GM19043 (cell line): Measurements from ENCODE around the gene CTAGE9.
"Not testable (repeated sequence)": the region's sequence is repeated elsewhere in the genome, so short reads cannot be mapped to it uniquely, and the experiment has no call there.

ENCODE experiments used
- ATAC-seq: cut with Tn5 transposase; IDR thresholded peaks from one replicate; pipeline ENCODE4 v1.9.1; 2021; ENCODE audit warnings: low read depth; ENCODE audit not compliant: unreplicated experiment

The CTAGE9 gene

DNA sequence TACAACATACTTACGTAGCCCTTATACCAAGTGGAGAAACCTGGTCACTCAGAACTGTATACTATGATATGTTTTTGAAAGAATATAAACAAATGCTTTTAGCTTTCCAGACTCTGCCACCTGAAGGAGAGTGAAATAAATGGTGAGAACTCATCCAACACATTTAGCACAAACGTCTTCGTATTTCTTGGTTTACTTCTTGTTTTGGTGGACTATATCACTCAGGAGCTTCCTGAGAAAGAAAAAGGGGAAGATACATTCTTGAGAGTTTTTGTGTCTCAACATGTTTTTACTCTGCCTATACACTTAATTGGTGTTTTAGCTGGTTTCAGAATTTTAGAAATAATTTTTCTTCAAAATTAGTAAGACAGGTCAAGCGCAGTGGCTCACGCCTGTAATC is 19.4 kb upstream of the CTAGE9 start:
- ATAC-seq = no peak

DNA sequence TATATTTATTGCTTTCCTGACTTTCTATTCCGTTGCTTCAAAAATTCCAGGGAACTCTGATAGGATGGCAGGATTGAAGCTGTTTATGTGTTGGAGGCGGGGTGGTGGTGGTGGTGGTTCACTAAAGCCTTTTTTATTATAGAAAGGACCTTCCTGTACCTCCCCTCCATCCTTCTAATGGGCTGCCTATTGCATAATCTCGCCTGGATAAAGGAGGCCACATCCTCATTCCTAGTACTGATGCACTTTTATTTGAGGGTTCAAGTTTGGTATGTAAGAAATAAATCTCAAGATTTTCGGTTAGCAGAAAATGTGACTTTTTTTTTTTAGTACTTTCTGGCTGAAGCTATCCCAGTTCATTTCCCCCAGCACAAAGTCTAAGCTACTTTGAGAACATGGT is 18.7 kb upstream of the CTAGE9 start:
- ATAC-seq = no peak

DNA sequence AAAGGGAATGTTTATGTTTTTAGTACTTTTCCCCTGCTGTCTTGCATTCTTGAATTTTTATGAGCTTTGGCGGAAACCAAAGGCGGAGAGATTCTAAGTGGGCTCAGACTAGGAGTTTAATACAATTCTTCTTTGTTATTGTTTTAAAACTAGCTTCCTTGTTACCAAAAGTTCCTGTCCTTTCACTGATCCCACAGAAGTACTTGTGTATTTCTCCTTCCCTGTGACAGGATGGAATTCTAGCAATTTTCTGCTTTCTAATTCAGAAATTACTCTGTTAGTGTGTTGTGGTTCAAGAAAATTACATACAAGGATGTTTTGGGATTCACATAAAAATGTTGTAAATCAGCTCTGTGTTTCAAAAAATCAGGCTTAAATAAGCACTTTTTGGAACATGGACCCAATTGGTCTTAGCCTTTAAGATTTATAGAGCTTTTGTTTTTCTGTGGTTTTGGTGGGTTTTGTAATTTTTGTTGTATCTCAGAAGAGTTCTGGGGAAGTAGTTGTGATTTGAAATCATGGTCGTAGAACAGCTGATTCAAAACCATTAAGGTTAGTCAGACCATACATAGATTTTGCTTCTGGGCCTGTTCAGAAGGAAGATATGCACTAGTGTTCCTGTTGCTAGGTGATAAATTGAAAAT is 17.6 kb upstream of the CTAGE9 start:
- no peak for ATAC-seq

DNA sequence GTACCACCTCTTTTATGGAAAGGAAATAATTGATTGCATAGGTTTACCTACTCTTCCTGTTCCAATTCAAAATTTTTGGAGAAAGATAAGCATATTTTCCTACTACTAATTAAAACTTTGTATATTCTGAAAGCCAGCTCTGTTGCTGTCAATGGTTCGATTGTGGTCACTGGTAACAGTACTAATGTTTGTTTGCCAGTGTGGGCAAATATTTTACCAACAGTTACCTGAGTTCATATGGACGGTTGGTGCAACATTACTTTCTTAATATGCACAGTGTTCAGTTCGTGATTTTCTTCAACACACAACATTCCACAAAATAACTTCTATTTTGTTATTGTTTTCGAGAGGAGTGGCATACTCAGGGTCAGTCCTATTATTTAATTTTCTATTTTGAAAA is 17.1 kb upstream of the CTAGE9 start:
- no peak for ATAC-seq

DNA sequence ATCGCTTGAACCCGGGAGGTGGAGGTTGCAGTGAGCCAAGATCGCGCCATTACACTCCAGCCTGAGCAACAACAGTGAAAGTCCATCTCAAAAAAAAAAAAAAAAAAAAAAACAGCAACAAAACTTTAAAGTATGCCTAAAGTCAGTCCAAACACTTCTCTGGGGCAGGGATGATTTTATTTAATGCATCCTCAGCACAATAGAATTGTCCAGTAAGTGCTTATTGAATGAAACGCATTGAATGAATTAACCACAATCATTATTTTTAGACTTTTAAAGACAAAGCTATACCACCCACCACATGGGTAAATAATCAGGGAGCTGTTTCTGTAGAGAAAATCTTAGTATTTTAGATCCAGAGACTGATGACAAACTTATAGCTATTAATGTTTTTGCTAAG is 16.6 kb upstream of the CTAGE9 start:
- ATAC-seq = no peak

DNA sequence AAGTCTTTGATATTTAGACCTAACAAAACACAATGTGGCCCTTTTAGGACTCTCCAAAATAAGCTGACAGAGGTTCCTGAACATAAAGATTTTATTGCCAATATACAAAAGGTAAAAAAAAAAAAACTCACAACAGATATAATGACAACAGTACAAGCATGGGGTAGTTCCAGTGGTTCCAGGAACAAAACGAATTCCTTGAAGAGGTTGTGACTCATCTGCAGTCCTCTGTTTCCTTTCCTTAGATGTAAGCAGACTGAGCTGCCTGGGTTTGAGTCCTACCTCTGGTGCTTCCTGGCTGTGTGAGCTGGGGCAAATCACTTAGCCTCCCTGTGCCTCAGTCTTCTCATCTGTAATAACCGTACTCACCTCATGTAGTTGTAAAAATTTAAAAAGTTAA is 13.3 kb upstream of the CTAGE9 start:
- no peak for ATAC-seq

DNA sequence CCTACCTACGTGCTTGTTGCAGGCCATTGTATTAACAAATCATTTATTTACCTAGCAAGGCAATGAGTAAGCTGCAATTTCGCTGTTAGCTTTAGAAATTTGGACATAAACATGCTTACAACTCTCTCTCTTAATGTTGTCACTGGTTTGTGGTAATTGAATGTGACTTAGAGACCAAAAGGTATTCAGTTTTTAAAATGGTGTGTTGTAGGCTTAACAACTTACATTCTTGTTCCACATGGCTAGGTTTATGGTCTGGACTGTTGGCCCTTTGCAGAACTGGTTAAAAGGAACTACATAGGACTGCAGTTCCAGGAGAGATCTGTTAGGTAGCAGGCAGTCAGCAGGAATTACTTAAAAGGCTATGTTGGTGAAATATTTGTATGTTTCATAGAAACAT is 10.3 kb upstream of the CTAGE9 start:
- ATAC-seq = no peak

DNA sequence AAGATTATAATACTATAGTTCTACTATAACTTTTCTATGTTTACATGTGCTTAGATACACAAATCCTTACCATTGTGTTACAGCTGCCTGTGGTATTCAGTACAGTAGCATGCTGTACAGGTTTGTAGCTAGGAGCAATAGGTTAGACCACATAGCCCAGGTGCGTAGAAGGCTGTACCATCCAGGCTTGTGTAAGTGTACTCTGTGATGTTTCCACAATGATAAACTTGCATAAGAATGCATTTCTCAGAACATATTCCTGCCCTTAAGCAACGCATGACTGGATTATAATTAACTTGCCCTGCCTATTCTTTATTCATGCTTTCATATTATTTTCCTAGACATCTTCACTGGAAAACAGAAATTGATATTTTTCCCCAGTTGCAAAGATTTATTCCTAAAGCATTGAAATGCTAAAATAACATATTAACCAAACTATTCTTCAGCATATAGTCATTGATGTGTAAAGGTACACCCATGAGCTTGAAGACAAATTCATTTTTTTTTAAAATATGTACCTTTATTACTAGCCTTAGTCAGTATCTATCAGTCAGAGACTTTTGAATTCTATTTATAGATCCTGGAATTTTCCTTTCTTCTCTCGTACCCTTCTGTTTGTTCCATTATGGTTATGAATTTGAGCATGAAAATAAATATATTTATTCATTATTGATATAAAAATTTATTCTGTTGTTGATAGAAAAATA is 7.2 kb upstream of the CTAGE9 start:
- ATAC-seq = no peak

DNA sequence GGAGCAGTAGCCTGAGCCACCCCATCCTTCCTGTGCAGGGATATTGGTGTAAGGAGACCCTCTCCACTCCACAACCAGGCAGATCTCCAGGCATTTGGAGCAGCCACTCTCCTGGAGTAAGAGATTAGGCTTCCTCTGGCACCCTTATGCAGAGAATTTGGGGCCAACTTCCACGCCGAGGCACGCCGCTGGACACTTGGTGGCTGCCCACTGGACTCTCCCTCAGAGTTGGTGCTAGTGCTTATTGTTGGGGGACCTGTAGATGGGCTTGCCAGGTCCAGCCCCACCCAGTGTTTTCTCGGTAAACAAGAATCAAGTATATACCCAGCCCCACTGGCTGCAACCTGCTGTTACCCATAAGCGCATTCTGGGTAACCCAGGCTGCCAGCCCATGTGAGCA is 4.8 kb upstream of the CTAGE9 start:
- not testable (repeated sequence) for ATAC-seq

DNA sequence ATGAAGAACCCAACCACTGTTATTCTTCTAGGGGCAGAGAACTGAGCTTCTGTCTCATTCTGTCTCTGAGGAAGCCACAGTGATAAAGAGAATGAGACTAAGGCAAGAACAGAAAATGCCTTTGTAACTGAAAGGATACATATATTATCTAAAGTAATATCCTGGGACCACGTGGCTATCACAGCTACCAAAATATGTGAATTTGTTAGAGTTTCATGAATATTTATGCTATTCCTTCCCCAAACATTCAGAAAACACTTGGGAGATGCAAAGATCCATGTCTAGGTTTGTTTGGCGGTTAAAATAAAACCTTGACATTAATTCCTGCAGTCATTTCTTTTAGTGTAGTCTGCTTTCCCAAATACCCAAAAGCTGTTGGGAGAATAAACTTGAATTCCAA is 6.9 kb downstream of the CTAGE9 start:
- ATAC-seq = not testable (repeated sequence)

DNA sequence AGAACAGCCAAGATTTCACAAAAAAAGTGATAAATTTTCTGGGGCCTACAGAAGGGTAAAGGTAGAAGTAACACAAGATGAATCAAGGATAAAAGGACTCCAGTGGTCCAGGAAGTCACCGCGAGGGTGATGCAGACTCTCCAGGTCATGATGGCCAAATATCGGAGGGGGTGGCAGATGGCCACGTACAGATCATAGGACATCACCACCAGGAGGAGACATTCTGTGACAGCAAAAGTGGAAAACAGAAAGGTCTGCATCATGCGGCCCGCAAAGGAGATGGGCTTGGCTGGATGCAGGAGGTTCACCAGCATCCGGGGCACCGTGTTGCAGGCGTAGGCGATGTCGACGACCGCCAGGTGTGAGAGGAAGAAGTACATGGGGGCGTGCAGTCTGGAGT is 10.0 kb downstream of the CTAGE9 start:
- ATAC-seq = not testable (repeated sequence)

DNA sequence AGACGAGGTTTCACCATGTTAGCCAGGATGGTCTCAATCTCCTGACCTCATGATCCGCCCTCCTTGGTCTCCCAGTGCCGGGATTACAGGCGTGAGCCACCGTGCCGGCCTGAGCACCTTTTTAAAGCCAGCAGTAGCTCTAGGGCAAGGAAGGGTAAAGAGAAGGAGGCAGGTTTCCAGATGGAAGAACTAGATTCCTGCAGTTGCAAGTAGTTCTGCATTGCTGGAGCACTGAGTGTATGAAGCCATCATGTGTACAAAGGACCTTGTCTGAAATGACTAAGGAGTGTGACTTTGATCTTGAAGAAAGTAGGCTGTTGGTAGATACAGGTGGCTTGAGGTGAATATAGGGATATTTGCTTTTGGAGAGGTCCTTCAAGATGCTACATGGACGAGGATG is 13.9 kb downstream of the CTAGE9 start:
- ATAC-seq = no peak

DNA sequence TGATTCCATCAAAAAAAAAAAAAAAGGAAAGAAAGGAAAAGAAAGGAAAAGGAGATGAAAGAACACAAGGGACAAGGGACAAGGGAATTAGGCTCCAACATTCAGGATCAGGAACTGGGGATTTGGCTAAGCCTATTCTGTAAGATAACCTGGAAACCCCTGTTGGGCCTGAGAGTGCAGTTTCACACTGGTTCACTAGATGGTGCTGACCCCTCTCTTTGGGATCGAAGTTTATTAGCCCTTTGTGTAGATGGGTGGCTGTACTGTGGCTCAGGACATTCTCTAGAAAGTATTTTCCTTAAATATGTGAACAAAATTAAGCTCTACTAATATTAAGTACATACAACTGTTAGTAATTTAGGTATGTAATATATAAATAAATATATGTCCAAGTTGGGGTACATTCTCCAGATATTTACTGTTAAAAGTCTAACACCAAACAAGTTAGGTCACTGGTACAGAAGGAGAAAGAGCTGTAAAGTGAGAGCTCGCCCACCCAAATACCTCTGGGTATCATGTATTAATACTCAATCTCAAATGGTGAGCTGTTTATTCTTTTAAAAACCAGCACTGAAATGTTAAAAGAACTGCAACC is 15.9 kb downstream of the CTAGE9 start:
- peak; percentile 95 for ATAC-seq

DNA sequence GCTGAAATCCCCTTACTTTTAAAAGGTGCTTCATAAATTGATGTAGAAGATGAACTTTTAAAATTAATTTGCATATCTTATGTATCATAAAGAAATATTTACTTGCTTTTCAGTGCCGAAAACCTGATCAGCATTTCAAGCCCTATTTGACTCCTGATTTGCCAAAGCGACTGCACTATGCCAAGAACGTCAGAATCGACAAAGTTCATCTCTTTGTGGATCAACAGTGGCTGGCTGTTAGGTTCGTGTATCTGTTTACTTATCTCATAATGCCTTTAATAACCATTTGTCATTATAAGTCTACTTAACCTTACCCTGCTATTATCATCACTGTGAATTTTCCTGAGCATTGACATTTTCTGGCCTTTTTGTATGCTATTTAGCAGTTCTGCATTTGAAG is 17.4 kb downstream of the CTAGE9 start:
- no peak for ATAC-seq

DNA sequence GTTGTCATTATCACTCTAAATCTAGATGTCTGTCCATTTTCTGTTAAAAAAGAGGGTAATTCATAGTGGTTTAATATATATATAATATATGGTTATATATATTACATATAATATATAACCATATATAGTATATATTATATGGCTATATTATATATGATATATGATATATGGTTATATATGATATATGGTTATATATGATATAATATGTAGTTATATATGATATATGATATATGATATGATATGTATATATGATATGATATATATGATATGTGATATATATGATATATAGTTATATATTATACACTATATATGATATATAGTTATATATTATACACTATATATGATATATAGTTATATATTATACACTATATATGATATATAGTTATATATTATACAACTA is 18.2 kb downstream of the CTAGE9 start:
- no peak for ATAC-seq

DNA sequence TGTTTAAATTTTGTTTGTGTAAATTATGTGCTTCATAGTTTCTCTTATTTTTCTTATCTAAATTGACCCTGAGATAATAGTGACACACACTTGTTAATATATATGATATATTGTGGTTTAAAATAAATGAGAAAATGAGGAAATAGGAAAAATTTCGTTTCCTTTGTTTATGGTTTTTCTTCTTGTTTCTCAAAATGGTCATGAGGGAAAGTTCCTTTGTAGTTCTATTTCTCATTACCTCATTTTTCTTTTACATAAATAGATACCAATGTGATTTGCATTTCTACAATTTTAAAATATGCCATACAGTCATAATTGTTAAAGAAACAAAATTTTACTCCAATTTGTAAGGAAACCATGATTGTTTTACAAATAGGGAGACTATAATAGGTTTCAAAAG is 18.8 kb downstream of the CTAGE9 start:
- ATAC-seq = no peak

DNA sequence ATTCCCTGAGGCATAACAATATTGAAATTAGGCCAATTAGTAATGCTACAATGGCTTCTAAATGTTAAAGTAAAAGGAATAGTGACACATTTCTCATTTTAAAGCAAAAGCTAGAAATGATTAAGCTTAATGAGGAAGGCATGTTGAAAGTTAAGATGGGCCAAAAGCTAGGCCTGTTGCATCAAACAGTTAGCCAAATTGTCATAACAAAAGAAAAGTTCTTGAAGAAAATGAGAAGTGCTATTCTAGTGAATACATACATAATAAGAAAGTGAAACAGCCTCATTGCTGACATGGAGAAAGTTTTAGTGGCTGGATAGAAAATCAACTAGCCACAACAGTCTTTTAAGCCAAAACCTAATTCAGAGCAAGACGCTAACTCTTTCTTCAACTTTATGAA is 22.5 kb downstream of the CTAGE9 start:
- peak; percentile 63 for ATAC-seq

DNA sequence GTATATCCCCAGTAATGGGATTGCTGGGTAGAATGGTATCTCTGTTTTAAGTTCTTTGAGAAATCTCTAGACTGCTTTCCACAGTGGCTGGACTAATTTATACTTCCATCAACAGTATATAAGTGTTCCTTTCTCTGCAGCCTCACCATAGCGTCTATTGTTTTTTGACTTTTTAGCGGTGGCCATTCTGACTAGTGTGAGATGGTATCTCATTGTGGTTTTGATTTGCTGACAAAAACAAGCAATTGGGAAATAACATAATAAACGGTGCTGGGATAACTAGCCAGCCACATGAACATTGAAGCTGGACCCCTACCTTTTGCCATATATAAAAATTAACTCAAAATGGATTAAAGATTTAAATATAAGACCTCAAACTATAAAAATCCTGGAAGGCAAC is 23.8 kb downstream of the CTAGE9 start:
- no peak for ATAC-seq

DNA sequence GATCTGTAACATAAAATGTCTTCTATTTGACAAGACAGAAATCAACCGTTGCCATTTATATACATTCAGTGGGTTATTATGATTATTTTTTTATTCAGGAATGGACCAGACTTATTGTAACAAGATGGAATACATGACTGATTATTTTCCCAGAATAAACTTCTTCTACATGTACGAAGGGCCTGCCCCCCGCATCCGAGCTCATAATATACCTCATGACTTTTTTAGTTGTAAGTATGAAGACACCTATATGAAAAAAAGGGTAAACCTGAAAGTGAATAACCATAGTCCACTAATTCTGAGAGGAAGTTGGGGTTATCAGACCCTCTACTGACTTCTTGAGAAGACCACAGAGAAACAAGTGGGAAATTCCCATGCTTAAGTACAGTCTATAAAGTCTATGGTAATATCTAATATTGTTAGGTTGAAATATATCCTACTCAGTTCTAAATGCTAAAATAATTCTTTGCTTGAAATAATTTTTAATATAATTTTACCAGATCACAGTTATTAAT is 25.5 kb downstream of the CTAGE9 start:
- ATAC-seq = peak; percentile 59

DNA sequence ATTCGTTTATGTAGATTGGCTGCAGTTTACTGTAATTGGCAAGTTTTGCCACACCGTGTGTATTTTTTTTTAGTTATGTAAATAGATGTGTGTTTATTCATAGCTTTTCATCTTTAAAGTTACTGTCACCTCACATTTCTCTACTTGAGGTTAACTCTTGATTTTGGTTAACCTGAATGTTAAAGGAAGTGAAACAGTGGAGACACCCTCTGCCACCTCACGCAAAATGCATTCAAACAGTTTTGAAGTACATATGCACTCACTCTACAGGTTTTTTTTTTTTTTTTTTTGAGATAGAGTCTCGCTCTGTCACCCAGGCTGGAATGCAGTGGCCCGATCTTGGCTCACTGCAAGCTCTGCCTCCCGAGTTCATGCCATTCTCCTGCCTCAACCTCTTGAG is 27.3 kb downstream of the CTAGE9 start:
- peak; percentile 60 for ATAC-seq

DNA sequence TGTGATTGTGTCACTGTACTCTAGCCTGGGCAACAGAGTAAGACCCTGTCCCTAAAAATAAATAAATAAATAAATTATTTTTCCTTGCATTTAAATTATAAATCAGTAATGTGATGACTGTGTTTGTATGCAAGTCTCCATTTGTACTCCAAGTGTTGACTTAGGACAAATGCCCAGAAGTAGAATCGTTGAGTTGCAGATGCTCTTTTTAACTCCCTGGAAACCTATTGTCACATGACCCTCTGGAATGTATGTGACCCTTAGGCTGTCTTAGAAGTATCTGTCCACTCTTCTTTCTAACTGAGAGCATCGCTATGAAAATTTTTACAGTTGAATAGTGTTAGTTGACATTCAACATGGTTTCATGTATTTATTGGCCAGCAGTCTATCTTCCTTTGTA is 28.4 kb downstream of the CTAGE9 start:
- no peak for ATAC-seq

DNA sequence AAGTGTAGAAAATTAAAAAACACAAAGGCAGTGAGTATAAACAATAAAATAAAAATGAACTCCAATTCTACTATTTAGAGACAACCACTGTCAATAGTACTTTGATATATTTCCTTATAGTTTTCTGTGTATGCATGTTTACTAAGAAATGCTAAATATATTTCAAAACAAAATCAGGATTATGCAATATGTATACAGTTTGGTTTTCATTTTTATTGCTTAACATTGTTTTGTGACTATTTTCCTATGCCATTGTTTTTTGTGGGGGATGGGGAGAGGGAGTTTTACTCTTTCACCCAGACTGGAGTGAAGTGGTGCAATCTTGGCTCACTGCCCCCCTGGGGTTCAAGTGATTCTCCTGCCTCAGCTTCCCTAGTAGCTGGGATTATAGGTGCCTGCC is 29.2 kb downstream of the CTAGE9 start:
- no peak for ATAC-seq
